K562 (cell line): ENCODE data around the gene PRUNE1. TPM values are rescaled to one million over a fixed set of nuclear protein-coding genes. Genes with fewer than 3 reads are reported as not detected.

Experiments
- CBX2 ChIP-seq: fragments of 200-600 bp; sonication (generic); IDR thresholded peaks from one replicate; pipeline ENCODE4 v1.6.1; 2012; ENCODE audit warnings: mild to moderate bottlenecking, low read length, inconsistent platforms; ENCODE audit not compliant: insufficient read depth, poor library complexity, severe bottlenecking
- CHD7 ChIP-seq: fragments of 200-600 bp; sonication (generic); IDR thresholded peaks from one replicate; pipeline ENCODE4 v1.6.1; 2012; ENCODE audit warnings: mild to moderate bottlenecking, low read depth, low read length, inconsistent platforms
- E4F1 ChIP-seq: fragments of 250-450 bp; sonication (Bioruptor Pico); IDR thresholded peaks from 2 replicates; pipeline ENCODE4 v1.5.0; 2021; ENCODE audit warnings: mild to moderate bottlenecking, borderline replicate concordance
- HSF4 ChIP-seq: fragments of 250-450 bp; sonication (Bioruptor Pico); IDR thresholded peaks from 2 replicates; pipeline ENCODE4 v2.1.2; 2022; ENCODE audit warnings: mild to moderate bottlenecking, moderate library complexity, borderline replicate concordance
- KLF1 ChIP-seq: fragments of 450-650 bp; IDR thresholded peaks from 2 replicates; pipeline ENCODE4 v1.6.1; 2016; ENCODE audit warnings: missing genetic modification characterization, missing compliant biosample characterization
- MTA3 ChIP-seq: fragments of 450-650 bp; formaldehyde crosslinking; IDR thresholded peaks from 2 replicates; pipeline ENCODE4 v1.6.1; 2017; ENCODE audit warnings: mild to moderate bottlenecking, borderline replicate concordance
- SNRNP70 ChIP-seq: fragments of 200-400 bp; formaldehyde crosslinking; optimal IDR thresholded peaks from 2 replicates; pipeline ENCODE3; 2017; ENCODE audit warnings: low read depth, low read length
- TCF3 ChIP-seq: sonication (generic); formaldehyde crosslinking; IDR thresholded peaks from 2 replicates; pipeline ENCODE4 v1.4.0; 2020; ENCODE audit warnings: mild to moderate bottlenecking, missing genetic modification reagents
- ZNF316 ChIP-seq: fragments of 450-650 bp; IDR thresholded peaks from 2 replicates; pipeline ENCODE4 v1.6.1; 2016
- polyA plus RNA-seq, 8 experiments: library from polyadenylated mRNA; depleted of rRNA in 4 of 8; stranded (reverse) in 5 of 8; unstranded in 3 of 8; fragments of >200 nt; fragmentation: Nextera tagmentation in 2 of 8; fragmentation: Illumina TruSeq in 1 of 8; extraction: Ambion mirVana in 2 of 8; extraction: Trizol in 1 of 8; gene quantifications; 2 replicates each; pipeline versions ENCODE4 v1.2.1 to v1.2.3, GENCODE V29; 2011 to 2014; ENCODE audit warnings: inconsistent platforms in 1 of 8, missing spikeins in 1 of 8
- total RNA-seq, 7 experiments: library from RNA; depleted of rRNA in 6 of 7; stranded (reverse); fragments of >200 nt in 6 of 7; fragmentation: Illumina TruSeq in 2 of 7; extraction: Trizol in 2 of 7; gene quantifications; 2 replicates each; pipeline versions ENCODE4 v1.2.1 to v1.2.3, GENCODE V29; 2011 to 2021; ENCODE audit warnings: low replicate concordance in 1 of 7
- TF ChIP-seq, protein P1 (sequence below): fragments of 250-450 bp; sonication (Bioruptor Pico); IDR thresholded peaks from 2 replicates; pipeline ENCODE4 v1.6.1; 2021; ENCODE audit warnings: mild to moderate bottlenecking
- TF ChIP-seq, protein P2 (sequence below): sonication (generic); formaldehyde crosslinking; IDR thresholded peaks from 2 replicates; pipeline ENCODE4 v1.8.0; 2022; ENCODE audit warnings: mild to moderate bottlenecking, low read depth, missing genetic modification reagents

Gene PRUNE1
- total and polyA plus RNA-seq, 9 of the 15 experiments (the other 6 are each of a cell fraction or from before 2014, with no cell fraction given): 16.7 to 48.3 (median 26.2) TPM

DNA sequence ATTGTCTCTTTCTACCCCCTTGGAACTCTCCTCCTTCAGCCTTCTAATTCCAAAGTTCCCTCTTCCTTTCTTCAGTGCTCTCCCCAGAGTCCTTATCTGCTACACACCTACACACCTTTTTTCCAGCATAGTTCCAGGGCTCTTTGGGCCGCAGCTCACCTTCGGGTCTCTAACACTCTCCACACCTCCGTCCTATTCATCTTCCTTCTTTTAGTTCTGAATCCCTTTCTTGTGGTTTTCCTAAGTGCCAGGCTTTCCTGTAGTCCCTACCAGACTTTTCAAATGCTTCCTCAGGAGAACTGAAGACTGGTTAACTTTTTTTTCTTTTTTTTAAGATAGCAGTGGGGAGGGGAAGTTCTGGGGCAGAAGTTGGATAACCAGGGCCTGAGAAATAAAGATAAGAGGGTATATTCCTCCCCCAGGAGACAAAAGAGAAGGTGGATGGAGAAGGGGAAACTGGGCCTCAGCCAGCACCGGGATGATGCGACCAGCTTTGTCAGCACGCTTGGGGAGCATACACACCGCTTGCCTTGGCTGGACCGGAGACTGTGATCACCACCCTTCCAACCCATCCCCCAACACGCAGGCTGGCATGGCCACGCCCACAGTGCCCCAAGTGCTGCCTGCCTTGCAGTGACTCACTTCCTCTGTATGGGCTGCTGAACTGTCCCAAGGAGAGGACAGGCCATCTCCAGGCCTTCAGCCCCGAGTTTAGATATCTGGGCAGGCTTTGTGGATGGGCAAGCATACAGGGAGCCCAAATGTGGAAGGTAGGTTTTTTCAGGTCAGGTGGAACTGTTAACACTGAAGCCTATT lies 31.2 kb upstream of the PRUNE1 start (continued):
- TF ChIP-seq E4F1 (no peak), TCF3 (CRISPR knock-in tag) (peak; percentile 91), CBX2 (no peak), SNRNP70 (no peak), CHD7 (no peak), MTA3 (peak; percentile 78), ZNF316 (0 out of 2 replicates have a peak, but pooled peaks have one; percentile 8), HSF4 (CRISPR knock-in tag) (no peak), KLF1 (tag) (no peak)
- TF ChIP-seq, protein P1, sequence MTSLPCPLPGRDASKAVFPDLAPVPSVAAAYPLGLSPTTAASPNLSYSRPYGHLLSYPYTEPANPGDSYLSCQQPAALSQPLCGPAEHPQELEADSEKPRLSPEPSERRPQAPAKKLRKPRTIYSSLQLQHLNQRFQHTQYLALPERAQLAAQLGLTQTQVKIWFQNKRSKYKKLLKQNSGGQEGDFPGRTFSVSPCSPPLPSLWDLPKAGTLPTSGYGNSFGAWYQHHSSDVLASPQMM (CRISPR knock-in tag): no peak
- TF ChIP-seq, protein P2, sequence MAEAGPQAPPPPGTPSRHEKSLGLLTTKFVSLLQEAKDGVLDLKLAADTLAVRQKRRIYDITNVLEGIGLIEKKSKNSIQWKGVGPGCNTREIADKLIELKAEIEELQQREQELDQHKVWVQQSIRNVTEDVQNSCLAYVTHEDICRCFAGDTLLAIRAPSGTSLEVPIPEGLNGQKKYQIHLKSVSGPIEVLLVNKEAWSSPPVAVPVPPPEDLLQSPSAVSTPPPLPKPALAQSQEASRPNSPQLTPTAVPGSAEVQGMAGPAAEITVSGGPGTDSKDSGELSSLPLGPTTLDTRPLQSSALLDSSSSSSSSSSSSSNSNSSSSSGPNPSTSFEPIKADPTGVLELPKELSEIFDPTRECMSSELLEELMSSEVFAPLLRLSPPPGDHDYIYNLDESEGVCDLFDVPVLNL (CRISPR knock-in tag): no peak
